Jurkat, Clone E6-1 (cell line): ENCODE data around the gene HEXA.

Source experiments
- DNase-seq: peaks from one replicate; pipeline ENCODE4 v3.0.0-alpha.2; 2011; ENCODE audit warnings: low read depth, low spot score
- H3K4me3 ChIP-seq: 2 replicates; pipeline ENCODE4 v1.5.1; 2011; ENCODE audit warnings: mild to moderate bottlenecking, low read length, control low read depth, moderate library complexity

HEXA gene

DNA sequence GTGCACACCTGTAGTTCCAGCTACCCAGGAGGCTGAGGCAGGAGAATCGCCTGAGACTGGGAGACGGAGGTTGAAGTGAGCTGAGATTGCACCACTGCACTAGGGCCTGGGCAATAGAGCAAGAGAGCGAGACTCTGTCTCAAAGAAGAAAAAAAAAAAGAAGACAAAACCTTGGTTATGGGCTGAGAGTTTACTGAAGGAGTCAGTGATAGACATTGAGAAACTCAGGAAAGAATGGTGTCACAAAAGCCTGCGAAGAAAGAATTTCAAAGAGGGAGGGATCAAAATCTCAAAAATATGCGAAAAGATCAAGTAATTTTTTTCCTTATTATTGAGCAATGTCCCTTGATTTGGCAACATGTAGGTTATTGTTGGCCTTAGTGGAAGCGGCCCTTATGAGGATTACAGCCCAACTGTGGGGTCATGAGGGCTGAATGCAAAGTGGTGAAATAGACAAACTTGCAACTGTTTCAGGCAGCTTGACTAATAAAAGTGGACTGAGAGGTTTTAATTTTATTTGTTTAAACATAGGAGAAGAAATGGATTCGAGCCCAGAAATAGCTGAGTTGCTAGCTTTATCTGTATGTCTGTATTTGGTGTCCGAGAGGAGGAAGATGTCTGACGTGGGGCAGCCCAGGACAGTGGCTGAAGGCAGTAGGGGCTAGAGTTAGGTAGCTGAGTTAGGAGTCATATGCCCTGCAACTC lies 37.0 kb downstream of the HEXA start:
- no peak overlapping the region for H3K4me3 ChIP-seq
- DNase-seq, result no peak

DNA sequence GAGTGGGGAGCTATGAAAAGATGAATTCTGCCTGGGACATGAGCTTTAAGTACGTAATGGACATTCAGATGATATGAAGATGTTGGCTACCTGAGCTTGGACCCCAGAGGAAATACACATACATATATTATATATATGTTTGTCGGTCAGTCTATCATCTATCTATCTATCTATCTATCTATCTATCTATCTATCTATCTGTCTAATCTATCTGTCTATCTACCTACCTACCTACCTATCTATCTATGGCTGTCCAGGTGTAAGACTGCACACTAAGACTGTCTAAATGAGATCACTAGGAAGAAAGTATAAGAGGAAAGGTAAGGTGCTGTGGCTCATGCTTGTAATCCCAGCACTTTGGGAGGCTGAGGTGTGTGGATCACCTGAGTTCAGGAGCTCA lies 37.7 kb downstream of the HEXA start:
- no peak for DNase-seq
- H3K4me3 ChIP-seq, result no peak overlapping the region

DNA sequence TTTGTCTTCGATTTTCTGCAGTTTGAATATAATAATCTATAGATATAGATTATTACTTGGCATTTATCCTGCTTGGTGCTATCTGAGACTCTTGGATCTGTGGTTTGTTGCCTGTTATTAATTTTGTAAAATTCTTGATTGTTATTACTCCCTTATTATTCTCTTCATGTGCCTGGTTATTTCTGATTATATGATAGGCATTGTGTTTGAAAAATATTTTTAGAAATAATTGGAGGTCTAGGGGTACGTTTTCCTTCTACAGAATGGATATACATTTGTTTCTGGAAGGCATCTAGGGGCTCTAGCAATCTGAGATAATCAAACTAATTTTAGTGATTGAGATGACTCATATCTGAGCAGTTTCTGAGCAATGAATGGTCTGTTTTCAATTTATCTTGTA lies 41.0 kb downstream of the HEXA start:
- no peak overlapping the region for H3K4me3 ChIP-seq
- no peak for DNase-seq

DNA sequence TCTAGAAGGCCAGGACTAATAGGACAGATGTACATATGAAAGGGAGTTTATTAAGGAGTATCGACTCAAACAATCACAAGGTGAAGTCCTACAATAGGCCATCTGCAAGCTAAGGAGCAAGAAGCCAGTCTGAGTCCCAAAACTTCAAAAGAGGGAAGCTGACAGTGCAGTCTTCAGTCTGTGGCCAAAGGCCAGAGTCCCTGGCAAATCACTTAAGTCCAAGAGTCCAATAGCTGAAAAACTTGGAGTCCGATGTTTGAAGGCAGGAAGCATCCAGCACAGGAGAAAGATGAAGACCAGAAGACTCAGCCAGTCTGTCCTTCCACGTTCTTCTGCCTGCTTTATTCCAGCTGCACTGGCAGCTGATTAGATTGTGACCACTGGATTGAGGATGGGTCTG lies 44.8 kb downstream of the HEXA start:
- no peak overlapping the region for H3K4me3 ChIP-seq
- no peak for DNase-seq

DNA sequence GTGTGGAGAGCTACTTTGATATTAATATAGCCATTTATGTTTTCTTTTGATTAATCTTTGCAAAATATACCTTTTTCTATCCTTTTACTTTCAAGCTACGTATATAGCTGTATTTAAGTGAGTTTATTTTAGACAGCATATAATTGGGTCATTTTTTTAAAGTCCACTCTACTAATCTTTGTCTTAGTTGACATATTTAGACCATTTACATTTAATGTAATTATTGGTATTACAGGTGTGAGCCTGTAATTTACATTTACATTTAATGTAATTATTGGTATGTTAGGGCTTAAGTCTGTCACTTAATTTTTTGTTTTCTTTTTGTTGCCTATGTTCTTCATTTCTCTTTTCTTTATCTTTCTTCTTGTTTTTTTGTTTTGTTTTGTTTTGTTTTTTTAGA lies 52.1 kb downstream of the HEXA start:
- DNase-seq, result no peak

DNA sequence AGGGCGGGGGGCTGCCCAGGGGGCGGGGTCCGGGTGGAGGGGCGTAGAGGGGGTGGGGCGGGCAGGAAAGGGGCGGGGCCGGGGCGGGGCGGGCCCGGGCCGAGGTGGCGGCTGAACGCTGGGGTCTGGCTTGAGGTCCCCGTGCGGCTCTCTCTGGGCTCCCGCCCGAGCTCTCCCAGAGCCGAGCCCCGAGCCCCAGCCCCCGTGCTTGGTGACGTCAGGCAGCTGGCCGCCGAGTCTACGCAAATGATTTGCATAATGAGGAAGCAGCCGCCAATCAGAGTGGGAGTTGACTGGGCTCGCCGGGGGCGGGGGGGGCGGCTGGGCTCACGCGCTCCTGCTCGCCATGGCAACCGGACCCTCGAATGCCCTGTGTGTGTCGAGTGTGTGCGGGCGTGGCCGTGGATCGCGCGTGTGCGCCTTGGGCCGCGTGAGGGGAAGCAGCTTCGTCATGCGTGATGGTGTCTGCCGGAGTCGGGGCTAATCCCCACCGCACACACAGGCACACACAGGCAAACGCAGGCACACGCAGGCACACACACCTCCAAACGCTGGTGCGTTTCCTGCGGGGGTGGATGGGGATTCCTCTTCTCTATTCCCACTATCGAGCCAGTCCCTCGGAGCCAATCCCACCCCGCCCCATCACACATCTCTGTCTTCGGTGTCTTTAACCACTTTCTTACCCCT lies 55.7 kb downstream of the HEXA start, which contains the start of gene CELF6:
CELF6 (minus strand) TSS at position 173 of the 687 bp plus-strand sequence. CDS start 283 bp downstream, outside the sequence.
- peak; percentile 44 for DNase-seq
- H3K4me3 ChIP-seq, result peak within 1 kb of the TSS; percentile 52

More for the DNA sequence above, 52.1 kb downstream of the HEXA start:
- H3K4me3 ChIP-seq, result no peak overlapping the region

DNA sequence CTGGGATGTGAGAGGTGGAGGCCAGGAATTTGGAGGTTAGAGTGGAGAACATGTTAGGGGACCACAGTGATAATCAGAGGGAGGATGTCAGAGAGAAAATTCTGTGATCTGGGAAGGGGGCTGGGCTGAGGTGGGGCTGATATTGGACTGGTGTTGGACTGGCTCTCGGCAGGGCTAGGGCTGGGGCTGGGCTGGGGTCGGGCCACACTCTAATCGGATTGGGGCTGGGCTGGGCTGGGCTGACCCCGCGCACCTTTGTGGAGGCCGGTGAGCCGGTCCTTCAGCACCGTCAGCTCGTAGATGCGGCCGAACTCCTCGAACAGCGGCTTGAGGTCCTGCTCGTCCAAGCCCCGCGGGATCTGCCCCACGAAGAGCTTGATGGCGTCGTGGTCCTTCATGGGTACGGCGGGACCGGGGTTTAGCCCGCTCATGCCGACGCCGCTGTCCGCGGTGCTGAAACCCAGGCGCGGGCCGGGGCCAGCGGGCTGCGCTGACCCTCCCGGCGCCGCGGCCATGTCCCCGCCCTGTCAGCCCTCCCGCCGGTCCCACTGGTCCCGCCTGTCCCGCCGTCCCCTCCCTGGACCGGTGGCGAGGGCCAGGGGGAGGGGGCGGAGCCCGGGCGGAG lies 56.3 kb downstream of the HEXA start:
- DNase-seq, result no peak
- H3K4me3 ChIP-seq, result no peak overlapping the region

DNA sequence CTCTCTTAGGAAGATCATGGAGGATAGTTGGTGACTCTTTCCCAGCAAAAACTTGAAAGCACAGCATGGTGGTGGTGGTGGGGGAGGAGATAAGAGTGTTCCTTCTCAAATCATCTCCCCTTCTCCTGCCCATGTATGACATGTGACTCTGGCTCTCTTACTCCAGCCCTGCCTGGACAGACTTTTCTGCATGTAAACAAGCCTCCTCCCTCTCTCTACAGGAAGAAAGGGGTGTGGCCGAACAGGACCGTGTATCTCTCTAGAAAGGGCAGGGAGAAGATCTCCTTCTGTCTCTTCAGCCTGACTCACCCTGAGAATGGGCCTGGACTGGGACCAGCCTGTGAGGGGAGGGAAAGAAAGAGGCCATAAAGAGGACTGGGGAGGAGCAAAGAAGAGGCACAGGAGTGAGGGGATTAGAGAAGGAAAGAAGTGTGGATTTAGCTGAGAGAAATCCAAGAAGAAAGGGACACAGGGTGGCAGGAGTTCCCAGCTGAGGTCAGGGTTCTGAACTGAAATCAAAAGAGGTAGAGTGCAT lies 57.3 kb downstream of the HEXA start:
- no peak overlapping the region for H3K4me3 ChIP-seq
- DNase-seq, result no peak

DNA sequence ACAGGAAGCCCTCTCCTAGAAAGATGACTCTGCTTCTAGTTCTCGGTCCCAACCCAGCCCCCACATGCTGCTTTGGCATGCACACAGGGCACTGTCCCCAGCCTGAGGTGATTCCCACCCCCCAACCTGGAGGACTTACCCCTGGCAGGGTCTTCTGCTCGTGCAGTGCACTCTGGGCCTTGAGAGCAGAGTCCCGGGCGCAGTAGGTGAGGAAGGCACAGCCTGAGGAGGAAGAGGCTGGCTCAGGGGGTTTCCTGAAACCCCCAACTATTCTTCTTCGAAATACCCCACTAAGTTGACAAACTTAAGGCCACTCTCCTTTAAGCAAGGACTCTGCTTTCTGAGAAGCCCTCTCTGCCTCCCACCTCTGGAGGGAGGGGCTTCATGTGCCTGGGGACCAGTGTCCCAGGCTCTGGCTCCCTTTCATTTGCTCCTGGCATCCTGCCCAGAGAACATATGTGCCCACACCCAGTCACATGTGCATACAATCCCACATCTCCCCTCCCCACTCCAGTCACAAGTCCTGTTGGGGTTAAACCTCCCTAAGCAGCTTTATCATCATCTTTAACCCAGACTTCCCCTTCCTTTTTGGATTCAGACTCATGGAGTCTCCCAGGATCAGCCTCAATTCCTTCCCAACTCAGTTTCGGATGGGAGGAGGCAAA lies 60.0 kb downstream of the HEXA start:
- DNase-seq, result peak; percentile 67
- H3K4me3 ChIP-seq, result no peak overlapping the region

DNA sequence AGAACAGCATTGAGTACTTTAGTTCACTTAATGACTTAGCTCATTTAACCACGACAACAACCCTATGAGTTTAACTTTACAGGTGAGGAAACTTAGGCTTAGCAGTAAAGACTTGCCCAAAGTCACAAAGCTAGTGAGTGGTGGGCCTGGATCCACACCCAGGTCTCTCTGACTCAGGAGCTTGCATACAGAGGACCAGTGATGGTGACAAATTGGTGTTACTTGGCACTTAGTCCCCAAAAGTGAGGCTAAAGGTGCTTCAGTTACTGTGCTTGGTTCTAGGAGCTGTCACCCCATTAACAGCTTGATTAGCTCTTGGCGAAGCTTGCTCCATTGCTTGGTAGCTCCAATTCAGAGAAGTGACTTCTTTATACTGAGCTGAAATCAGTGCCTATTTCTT lies 61.9 kb downstream of the HEXA start:
- no peak for DNase-seq
- H3K4me3 ChIP-seq, result no peak overlapping the region

DNA sequence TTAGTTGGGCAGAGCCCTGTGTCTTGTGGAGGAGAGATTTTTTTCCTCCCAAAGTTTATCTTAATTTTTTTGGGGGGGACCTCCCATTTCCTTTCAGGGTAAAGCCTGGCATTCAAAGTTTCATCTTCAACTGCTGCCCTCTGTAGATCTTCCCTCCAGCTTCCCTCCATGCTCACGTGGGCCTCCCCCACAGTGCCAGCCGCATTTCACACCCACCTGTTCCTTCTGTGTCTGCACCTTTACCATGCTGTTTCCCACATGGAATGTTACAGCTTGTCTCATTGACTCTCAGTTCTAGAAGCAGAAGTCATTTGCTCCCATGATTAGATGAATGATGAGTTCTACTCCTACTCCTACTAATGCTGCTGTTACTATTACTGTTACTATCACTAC lies 62.4 kb downstream of the HEXA start:
- no peak overlapping the region for H3K4me3 ChIP-seq
- DNase-seq, result no peak

DNA sequence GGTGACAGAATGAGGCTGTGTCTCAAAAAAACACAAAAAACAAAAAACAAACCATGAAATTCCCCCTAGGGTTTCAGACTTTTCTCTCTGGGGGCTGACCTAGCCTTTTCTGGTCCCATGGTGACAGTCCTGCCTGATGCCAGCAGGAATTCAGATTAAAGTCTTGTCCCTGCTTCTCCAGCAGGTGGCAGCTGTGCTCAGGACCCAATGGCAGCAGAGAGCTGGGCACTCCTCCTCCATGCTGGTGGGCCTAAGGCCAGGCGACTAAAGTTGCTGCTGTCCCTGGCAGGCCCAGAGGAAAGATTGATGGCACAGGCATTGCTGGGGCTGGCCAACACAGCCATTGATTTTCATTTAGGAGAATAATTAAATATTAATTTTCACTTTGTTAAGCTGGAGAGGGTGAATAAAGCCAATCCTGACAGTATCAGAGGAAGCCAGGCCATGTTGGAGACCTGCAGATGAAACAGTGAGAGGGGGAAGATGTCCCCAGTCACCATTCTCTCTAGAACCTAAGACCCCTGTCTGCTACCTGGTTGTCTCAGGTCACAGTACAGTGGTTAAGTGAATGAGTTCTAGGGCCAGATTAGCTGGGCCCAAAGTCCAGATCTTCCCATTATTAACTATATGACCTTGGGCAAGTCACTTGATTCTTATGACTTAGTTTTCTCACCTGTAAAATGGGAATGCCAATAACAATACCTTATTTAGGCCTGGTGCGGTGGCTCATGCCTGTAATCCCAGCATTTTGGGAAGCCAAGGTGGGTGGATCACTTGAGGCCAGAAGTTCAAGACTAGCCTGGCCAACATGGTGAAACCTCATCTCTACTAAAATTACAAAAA lies 63.0 kb downstream of the HEXA start:
- peak; percentile 51 for DNase-seq
- H3K4me3 ChIP-seq, result no peak overlapping the region

DNA sequence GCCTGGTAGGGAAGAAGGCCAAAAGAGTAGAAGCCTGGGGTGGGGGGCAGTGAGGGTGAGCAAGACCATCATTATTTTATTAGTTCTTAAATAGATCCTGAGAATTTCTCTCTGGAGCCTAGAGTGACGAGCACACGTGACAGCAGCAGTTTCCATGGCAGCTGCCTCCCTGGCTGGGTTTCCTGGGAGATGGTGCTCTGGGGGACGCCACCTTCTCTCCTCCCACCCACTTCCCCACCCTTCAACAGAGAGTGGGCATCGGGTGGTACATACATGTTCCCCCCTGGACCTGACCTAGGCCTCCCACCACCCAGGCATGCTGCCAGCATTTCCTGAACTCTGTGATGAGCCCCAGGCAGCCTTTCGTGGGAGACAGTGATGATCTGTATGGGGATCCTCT lies 68.8 kb downstream of the HEXA start:
- no peak for DNase-seq
- no peak overlapping the region for H3K4me3 ChIP-seq

DNA sequence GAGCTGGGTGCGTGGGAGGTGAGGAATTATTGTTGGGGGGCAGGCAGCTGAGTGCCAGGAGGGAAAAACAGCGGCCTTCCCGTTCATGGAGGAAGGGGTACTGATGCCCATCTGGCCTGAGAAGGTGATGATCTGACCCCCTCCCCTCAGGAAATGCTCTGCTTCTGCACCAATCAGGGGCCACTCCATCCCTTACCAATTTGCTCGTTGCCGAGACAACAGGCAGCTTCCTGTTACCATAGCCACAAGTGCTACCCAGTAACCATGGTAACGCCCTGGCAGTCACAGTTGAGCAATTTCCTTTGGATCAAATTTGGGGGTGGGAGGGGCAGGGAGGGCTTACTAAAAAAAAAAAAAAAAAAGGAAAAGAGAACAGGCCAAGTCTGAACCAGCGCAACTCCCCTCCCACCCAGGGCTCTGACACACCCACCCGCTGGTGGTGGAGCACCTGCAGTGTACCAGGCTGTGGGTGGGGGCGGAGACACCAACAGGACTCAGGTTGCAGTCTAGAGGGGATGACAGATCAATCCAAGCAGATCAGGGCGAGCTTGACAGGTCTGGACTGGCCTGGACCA lies 69.5 kb downstream of the HEXA start:
- no peak overlapping the region for H3K4me3 ChIP-seq
- peak; percentile 88 for DNase-seq

DNA sequence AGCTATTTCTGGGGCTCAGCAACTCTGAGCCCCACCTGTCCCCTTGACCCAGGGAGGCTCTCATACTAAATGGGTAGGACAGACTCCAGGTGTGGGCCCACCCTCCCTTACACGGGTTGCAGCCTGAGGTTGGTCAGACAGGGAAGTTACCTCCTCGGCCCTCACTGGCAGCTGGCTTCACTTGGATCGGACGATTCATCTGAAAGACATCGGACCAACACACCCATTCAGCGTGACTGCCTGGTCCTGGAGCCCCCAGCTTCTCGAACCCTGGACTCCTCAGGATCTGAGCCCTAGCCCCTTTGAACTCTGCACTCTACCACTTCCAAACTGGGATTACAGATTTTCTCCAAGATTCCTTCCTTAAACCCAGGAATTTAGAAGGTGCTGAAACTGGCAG lies 71.2 kb downstream of the HEXA start:
- no peak for DNase-seq
- H3K4me3 ChIP-seq, result no peak overlapping the region

DNA sequence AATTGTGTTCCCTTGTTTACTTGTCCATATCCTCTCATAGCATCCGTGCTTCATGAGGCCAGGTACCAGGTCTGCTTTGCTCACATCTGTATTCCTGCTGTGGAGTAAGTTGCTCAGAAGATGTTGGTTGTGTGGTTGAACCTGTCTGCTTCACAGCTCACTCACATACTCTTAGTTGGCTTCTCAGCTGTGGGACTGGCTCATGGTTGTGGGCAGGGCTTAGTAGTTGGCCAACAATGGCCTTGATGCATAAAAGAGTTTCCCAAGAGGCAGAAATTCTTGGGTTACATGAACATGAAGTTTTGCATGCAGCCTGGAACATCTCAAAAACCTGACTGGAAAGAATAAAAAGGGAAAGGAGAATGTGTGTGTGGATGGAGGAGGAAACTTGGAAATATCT lies 72.9 kb downstream of the HEXA start:
- DNase-seq, result no peak
- H3K4me3 ChIP-seq, result no peak overlapping the region
